ENCODE data around the gene LANCL2. TPM values are rescaled to one million over a fixed set of nuclear protein-coding genes. Genes with fewer than 3 reads are reported as not detected.
A peak's percentile ranks its signal among the peaks of the same experiment; 100 is the strongest.
"Not testable (repeated sequence)": the region's sequence is repeated elsewhere in the genome, so short reads cannot be mapped to it uniquely, and the experiment has no call there.

Gene LANCL2
- total and polyA plus RNA-seq, 4 donors, result 4.6 to 8.8 (median 7.1) TPM

DNA sequence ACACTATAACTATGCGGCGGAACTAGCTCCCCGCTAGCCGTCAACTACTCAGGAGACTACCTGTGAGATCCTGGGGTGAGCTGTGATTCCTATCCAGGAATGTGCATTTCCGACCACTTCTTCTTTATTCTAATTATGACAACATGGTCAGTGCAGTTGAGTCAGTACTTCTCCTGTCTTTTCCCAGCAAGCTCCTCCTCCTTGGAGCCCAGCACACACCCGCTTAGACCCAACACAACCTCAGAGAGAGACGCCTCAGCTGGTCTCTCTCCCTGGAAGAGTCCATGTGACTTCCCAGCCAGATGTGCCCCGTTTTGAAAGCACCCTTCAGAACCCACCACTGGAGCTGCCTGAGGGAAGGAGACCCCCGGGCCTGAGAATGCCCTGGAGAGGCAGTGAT lies 106.5 kb downstream of the LANCL2 start:
- 78 to 90% methylated on average over 4 to 5 of the region's 9 CpGs for WGBS, 2 donors
- ATAC-seq (ENCODE audit: low FRiP score); H3K27ac ChIP-seq (ENCODE audit: low read depth in 1 of 2, low read length in 2 of 2); H3K9me3 ChIP-seq (ENCODE audit: control insufficient read depth, low read length); H3K4me3 ChIP-seq (ENCODE audit: low read length in 2 of 2); H3K27me3 ChIP-seq (ENCODE audit: control insufficient read depth in 1 of 2, insufficient read depth in 2 of 2, low read length in 1 of 2); intact Hi-C loops (cut with DNase I); H3K4me1 ChIP-seq (ENCODE audit: control insufficient read depth in 1 of 2, insufficient read depth in 2 of 2, low read length in 2 of 2); H3K36me3 ChIP-seq (ENCODE audit: control insufficient read depth in 1 of 2, insufficient read depth in 2 of 2, low read length in 1 of 2); DNase-seq: not testable (repeated sequence)

GRCh38 chr7:55472406-55472805 lies 107.3 kb downstream of the LANCL2 start:
- H3K9me3 ChIP-seq (ENCODE audit: control insufficient read depth, low read length); H3K36me3 ChIP-seq (ENCODE audit: control insufficient read depth in 1 of 2, insufficient read depth in 2 of 2, low read length in 1 of 2); H3K4me3 ChIP-seq (ENCODE audit: low read length in 2 of 2); H3K27ac ChIP-seq (ENCODE audit: low read depth in 1 of 2, low read length in 2 of 2); H3K27me3 ChIP-seq (ENCODE audit: control insufficient read depth in 1 of 2, insufficient read depth in 2 of 2, low read length in 1 of 2); ATAC-seq (ENCODE audit: low FRiP score); H3K4me1 ChIP-seq (ENCODE audit: control insufficient read depth in 1 of 2, insufficient read depth in 2 of 2, low read length in 2 of 2); DNase-seq; intact Hi-C loops (cut with DNase I): not testable (repeated sequence)
- 93 to 98% methylated on average over 5 of the region's 14 CpGs for WGBS, 2 donors

GRCh38 chr7:55472928-55473725 lies 108.0 kb downstream of the LANCL2 start:
- Histone ChIP-seq H3K27ac (ENCODE audit: low read depth in 1 of 2, low read length in 2 of 2) (no peak overlapping the region), H3K36me3 (ENCODE audit: control insufficient read depth in 1 of 2, insufficient read depth in 2 of 2, low read length in 1 of 2) (peaks cover 0 to 9% of the 10 kb centered on the region in 2 donors), H3K27me3 (ENCODE audit: control insufficient read depth in 1 of 2, insufficient read depth in 2 of 2, low read length in 1 of 2) (no peaks in the 10 kb centered on the region), H3K4me1 (ENCODE audit: control insufficient read depth in 1 of 2, insufficient read depth in 2 of 2, low read length in 2 of 2) (no peaks in the 10 kb centered on the region), H3K9me3 (ENCODE audit: control insufficient read depth, low read length) (no peaks in the 10 kb centered on the region), H3K4me3 (ENCODE audit: low read length in 2 of 2) (no peak overlapping the region)
- 91 to 92% methylated on average over 25 of the region's 25 CpGs for WGBS, 2 donors
- intact Hi-C loops (cut with DNase I), result no loop called here
- DNase-seq (peak in 1 of 2 donors; percentile 30), ATAC-seq (ENCODE audit: low FRiP score) (no peak)

GRCh38 chr7:55473932-55474331 lies 108.8 kb downstream of the LANCL2 start:
- no peak overlapping the region for H3K4me3 ChIP-seq (ENCODE audit: low read length in 2 of 2)
- H3K4me1 ChIP-seq (ENCODE audit: control insufficient read depth in 1 of 2, insufficient read depth in 2 of 2, low read length in 2 of 2), result no peaks in the 10 kb centered on the region
- ATAC-seq (ENCODE audit: low FRiP score) (no peak), DNase-seq (no peak)
- intact Hi-C loops (cut with DNase I), result no loop called here
- no peaks in the 10 kb centered on the region for H3K27me3 ChIP-seq (ENCODE audit: control insufficient read depth in 1 of 2, insufficient read depth in 2 of 2, low read length in 1 of 2)
- 95 to 97% methylated on average over 10 of the region's 10 CpGs for WGBS, 2 donors
- no peaks in the 10 kb centered on the region for H3K9me3 ChIP-seq (ENCODE audit: control insufficient read depth, low read length)
- peaks cover 0 to 7% of the 10 kb centered on the region in 2 donors for H3K36me3 ChIP-seq (ENCODE audit: control insufficient read depth in 1 of 2, insufficient read depth in 2 of 2, low read length in 1 of 2)
- H3K27ac ChIP-seq (ENCODE audit: low read depth in 1 of 2, low read length in 2 of 2), result no peak overlapping the region

DNA sequence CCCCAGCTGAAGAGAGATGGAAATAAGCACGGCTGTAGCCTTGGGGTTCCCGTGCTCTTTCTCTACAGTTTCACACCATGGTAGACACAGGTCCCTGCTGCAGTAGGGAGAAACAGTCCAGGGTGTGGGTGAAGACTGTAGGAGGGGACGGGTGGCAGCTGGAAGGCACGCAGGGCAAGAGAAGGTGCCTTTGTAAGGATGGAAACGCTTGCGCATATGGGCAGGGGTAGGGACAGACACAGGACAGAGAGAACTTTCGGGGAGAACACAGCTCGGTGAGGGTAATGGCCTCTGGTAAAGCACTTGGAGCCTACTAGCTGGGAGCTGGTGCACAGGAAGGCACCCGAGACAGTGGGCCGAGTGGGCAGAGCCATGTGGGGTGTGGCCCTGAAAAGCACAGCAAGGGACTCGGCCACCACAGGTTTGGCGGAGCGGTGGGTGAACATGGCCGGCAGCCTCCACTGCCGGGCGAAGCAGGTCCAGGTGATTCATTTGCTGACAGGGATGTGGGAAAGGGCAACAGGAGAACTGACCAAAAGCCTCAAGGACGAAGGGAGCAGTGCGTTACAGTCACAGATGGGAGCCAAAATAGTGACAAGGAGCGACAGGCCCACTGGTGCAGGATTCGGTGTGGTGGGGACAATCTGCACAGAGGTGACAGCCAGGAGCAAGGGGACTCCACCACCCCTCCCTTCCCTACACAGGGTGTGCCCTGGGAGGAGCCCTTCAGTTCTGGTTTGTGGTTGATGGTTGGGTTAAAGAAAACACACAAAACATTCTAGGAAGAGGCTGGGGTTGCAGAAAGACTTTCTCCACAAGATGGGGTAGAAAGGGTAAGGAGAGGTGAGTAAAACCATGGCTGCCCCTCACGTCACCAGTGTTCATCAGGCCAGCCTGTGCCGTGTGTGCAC lies 110.1 kb downstream of the LANCL2 start:
- no peak overlapping the region for H3K4me3 ChIP-seq (ENCODE audit: low read length in 2 of 2)
- intact Hi-C loops (cut with DNase I), result no loop called here
- no peaks in the 10 kb centered on the region for H3K27me3 ChIP-seq (ENCODE audit: control insufficient read depth in 1 of 2, insufficient read depth in 2 of 2, low read length in 1 of 2)
- no peak for ATAC-seq (ENCODE audit: low FRiP score)
- peak in 1 of 2 donors; percentile 27 for DNase-seq
- WGBS, 2 donors, result 89 to 91% methylated on average over 22 of the region's 22 CpGs
- peaks cover 0 to 5% of the 10 kb centered on the region in 2 donors for H3K36me3 ChIP-seq (ENCODE audit: control insufficient read depth in 1 of 2, insufficient read depth in 2 of 2, low read length in 1 of 2)
- no peaks in the 10 kb centered on the region for H3K9me3 ChIP-seq (ENCODE audit: control insufficient read depth, low read length)
- no peaks in the 10 kb centered on the region for H3K4me1 ChIP-seq (ENCODE audit: control insufficient read depth in 1 of 2, insufficient read depth in 2 of 2, low read length in 2 of 2)
- no peak overlapping the region for H3K27ac ChIP-seq (ENCODE audit: low read depth in 1 of 2, low read length in 2 of 2)

- H3K4me3 ChIP-seq (ENCODE audit: low read length in 2 of 2), result no peak overlapping the region
- no peaks in the 10 kb centered on the region for H3K4me1 ChIP-seq (ENCODE audit: control insufficient read depth in 1 of 2, insufficient read depth in 2 of 2, low read length in 2 of 2)
- peaks cover 0 to 5% of the 10 kb centered on the region in 2 donors for H3K36me3 ChIP-seq (ENCODE audit: control insufficient read depth in 1 of 2, insufficient read depth in 2 of 2, low read length in 1 of 2)
- peak in 1 of 2 donors; percentile 30 for DNase-seq
- no peak for ATAC-seq (ENCODE audit: low FRiP score)
- H3K27me3 ChIP-seq (ENCODE audit: control insufficient read depth in 1 of 2, insufficient read depth in 2 of 2, low read length in 1 of 2), result no peaks in the 10 kb centered on the region
- 88% methylated on average over 17 to 19 of the region's 19 CpGs for WGBS, 2 donors
- no peak overlapping the region for H3K27ac ChIP-seq (ENCODE audit: low read depth in 1 of 2, low read length in 2 of 2)
- intact Hi-C loops (cut with DNase I), result no loop called here
- no peaks in the 10 kb centered on the region for H3K9me3 ChIP-seq (ENCODE audit: control insufficient read depth, low read length)
Measured at GRCh38 chr7:55475855-55476803, 111.0 kb downstream of the LANCL2 start.

DNA sequence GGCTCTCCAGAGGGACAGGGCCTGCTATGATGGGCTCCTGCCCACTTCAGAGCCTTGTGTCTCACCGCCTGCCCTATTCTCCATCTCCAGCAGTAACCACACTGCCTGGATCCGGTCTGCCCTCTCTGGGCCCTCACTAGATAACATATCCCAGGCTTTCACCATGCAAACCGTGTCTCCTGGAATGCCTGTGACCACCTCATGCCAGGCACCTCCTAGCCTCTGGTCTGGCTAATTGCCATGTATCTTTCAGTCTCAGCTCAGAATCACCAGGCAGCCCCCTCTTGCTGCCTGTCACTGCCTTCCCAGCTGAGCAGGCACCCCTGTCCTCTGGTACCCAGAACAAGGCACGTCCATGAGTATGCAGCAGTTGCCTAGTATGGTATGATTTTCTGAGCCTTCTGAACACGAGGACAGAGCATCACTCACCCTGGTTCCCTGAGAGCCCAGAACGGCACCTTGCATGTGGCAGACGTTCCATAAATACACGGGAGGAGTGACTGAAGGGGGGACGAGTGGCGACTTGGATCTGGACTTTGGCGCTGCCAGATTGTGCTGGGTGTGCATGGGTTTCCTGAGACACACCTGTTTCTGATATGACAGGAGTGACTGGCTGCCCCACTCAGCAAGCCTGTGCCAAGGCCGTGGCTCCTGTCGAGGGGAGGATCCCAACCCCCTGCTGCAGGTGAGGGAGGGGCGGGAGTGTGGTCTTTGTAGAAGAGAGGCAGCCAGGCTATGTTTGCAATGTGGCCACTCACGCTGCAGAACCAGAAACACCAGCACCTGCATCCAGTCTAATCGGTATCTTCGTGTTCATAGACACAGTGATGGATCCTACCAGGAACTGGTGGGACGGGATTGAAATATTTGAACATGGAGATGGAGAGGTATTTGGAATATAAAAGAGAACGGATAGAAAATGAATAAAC lies 112.0 kb downstream of the LANCL2 start:
- H3K4me1 ChIP-seq (ENCODE audit: control insufficient read depth in 1 of 2, insufficient read depth in 2 of 2, low read length in 2 of 2), result no peaks in the 10 kb centered on the region
- H3K9me3 ChIP-seq (ENCODE audit: control insufficient read depth, low read length), result no peaks in the 10 kb centered on the region
- H3K36me3 ChIP-seq (ENCODE audit: control insufficient read depth in 1 of 2, insufficient read depth in 2 of 2, low read length in 1 of 2), result peaks cover 0 to 5% of the 10 kb centered on the region in 2 donors
- DNase-seq (no peak), ATAC-seq (ENCODE audit: low FRiP score) (no peak)
- no peaks in the 10 kb centered on the region for H3K27me3 ChIP-seq (ENCODE audit: control insufficient read depth in 1 of 2, insufficient read depth in 2 of 2, low read length in 1 of 2)
- no peak overlapping the region for H3K4me3 ChIP-seq (ENCODE audit: low read length in 2 of 2)
- intact Hi-C loops (cut with DNase I), result no loop called here
- WGBS, 2 donors, result 91 to 92% methylated on average over 19 of the region's 19 CpGs
- H3K27ac ChIP-seq (ENCODE audit: low read depth in 1 of 2, low read length in 2 of 2), result no peak overlapping the region

All from aorta (tissue), 5 donors.